ENCODE results near the gene ZRANB1. TPM values are rescaled to one million over a fixed set of nuclear protein-coding genes. Genes with fewer than 3 reads are reported as not detected.
A peak's percentile ranks its signal among the peaks of the same experiment; 100 is the strongest.

ZRANB1 gene
- total and polyA plus RNA-seq, 2 experiments from 2014 or later, result 7.9 to 30.0 TPM

DNA sequence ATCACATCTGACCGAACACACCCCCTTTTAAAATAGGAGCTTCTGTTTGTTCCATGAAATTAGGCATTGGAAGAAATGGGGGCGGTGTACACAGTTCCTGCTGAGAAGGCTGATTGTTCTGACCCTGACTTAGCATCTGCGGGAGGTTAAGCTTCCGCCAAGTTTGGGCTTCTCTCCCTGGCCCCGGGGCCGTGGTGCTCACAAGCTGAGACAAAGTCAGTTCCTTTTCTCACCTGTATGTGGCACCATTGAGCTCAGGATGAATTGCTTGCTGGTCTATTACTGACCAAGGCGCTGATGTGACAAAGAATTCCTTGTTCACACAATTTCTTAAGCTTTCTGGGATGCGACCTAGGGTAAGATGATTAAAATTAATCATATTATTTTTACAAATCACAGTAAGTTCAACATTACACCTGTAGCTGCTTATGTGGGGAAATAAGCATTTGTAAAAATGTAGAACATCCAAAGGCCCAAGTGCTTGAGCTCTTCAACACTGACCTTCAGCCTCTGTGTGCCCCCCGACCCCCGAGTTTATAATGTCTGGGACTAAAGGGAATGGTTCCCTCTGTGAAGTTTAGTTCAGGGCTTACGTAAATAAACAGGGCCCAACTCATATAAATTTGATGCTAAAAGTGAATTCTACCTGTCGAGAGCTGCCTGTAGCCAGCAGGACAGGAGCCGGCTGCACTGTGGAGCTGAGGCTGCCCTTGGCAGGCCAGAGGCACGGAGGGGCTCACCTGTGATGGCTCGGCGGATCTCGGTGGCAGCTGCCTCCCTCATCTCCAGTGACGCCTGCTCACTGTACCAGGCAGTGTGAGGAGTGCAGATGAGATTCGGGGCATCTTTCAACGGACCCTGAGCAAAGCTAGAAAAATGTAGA lies 50.8 kb downstream of the ZRANB1 start:
- Histone ChIP-seq H2AFZ (no peak overlapping the region), H3K4me3 (no peak overlapping the region), H4K20me1 (ENCODE audit: insufficient read depth, poor library complexity, severe bottlenecking) (peaks cover 4% of the 10 kb centered on the region), H3K36me3 (replicated peaks; ENCODE audit: insufficient read depth, low read depth) (no peaks in the 10 kb centered on the region), H3K27ac (no peak overlapping the region), H3K27me3 (no peaks in the 10 kb centered on the region), H3K9me2 (replicated peaks; ENCODE audit: insufficient read depth) (no peaks in the 10 kb centered on the region), H3K4me1 (ENCODE audit: insufficient read depth) (no peaks in the 10 kb centered on the region), H3K9me3 (ENCODE audit: low read depth) (no peaks in the 10 kb centered on the region), H3K4me2 (no peak overlapping the region), H3K79me2 (no peaks in the 10 kb centered on the region)
- 92% methylated on average over 20 of the region's 20 CpGs for WGBS (ENCODE audit: low lambda C conversion rate, missing lambda C conversion rate)
- no peak for TF ChIP-seq EZH2 (IDR thresholded peaks at IDR 0.05; ENCODE audit: borderline replicate concordance)
- TF ChIP-seq, protein P1, sequence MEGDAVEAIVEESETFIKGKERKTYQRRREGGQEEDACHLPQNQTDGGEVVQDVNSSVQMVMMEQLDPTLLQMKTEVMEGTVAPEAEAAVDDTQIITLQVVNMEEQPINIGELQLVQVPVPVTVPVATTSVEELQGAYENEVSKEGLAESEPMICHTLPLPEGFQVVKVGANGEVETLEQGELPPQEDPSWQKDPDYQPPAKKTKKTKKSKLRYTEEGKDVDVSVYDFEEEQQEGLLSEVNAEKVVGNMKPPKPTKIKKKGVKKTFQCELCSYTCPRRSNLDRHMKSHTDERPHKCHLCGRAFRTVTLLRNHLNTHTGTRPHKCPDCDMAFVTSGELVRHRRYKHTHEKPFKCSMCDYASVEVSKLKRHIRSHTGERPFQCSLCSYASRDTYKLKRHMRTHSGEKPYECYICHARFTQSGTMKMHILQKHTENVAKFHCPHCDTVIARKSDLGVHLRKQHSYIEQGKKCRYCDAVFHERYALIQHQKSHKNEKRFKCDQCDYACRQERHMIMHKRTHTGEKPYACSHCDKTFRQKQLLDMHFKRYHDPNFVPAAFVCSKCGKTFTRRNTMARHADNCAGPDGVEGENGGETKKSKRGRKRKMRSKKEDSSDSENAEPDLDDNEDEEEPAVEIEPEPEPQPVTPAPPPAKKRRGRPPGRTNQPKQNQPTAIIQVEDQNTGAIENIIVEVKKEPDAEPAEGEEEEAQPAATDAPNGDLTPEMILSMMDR (IDR thresholded peaks at IDR 0.05; ENCODE audit: poor library complexity), result peak; percentile 54
- DNase-seq (ENCODE audit: low spot score), result peak; percentile 70

DNA sequence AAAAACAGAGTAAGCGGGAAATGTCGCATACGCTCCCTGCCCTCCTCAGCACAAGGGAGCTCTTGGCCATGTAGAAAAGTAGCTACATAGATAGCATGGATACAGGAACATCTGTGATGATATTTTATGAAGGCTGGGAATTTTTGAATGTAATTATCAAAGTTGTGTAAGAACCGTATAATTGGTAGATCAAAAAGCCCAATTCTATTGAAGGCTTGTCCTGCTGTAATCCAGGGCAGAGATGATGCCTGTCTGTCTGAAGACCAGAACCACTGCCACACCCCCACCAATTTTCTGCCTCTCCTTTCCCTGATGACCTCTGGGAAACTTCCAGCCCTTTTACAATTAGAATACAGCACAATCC lies 51.4 kb downstream of the ZRANB1 start:
- H3K4me1 ChIP-seq (ENCODE audit: insufficient read depth), result no peaks in the 10 kb centered on the region
- H3K4me2 ChIP-seq, result no peak overlapping the region
- no peak overlapping the region for H3K4me3 ChIP-seq
- H3K36me3 ChIP-seq (replicated peaks; ENCODE audit: insufficient read depth, low read depth), result no peaks in the 10 kb centered on the region
- no peak overlapping the region for H3K27ac ChIP-seq
- no peaks in the 10 kb centered on the region for H3K9me3 ChIP-seq (ENCODE audit: low read depth)
- no peaks in the 10 kb centered on the region for H3K79me2 ChIP-seq
- TF ChIP-seq, protein P1 (IDR thresholded peaks at IDR 0.05; ENCODE audit: poor library complexity), result no peak
- no peak for TF ChIP-seq EZH2phosphoT487 (IDR thresholded peaks at IDR 0.05; ENCODE audit: low read depth, severe bottlenecking, unreplicated experiment)
- H3K9me2 ChIP-seq (replicated peaks; ENCODE audit: insufficient read depth), result no peaks in the 10 kb centered on the region
- no peaks in the 10 kb centered on the region for H3K27me3 ChIP-seq
- H2AFZ ChIP-seq, result no peak overlapping the region
- H4K20me1 ChIP-seq (ENCODE audit: insufficient read depth, poor library complexity, severe bottlenecking), result peaks cover 8% of the 10 kb centered on the region
- 95% methylated on average over 4 of the region's 4 CpGs for WGBS (ENCODE audit: low lambda C conversion rate, missing lambda C conversion rate)
- DNase-seq (ENCODE audit: low spot score), result no peak

DNA sequence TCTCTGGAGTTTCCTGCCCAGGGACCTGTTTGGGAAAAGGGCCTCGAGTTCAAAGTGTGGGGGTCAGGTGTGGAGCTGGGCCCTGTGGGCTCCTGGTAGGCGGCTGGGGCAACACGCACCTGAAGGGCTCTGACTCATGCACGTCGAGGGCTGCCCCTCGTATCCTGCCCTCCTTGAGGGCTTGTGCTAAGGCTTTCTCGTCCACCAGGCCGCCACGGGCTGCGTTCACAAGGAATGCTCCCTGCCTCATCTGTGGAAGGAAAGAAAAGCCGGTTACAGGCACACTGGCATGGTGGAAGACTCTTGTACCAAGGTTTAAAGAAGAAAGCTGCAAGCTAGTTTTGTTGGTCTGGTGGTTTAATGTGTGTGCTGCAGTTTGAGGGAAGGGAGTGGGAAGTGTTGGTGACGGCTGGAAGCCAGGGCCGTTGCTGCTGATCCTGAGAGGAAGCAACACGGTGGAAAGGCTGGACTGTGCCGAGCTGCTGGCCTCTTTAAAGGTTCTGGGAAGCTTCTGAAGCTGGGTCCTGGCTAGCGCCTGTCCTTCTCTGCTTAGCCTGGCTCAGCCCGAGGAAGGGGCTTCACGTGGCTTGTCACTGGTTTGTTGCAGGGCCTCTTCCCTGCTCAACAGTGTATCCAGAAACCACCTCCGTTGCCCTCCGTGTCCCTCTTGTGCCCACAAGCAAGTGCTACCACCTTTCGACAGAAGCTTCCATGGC lies 52.0 kb downstream of the ZRANB1 start:
- no peak overlapping the region for H2AFZ ChIP-seq
- H3K27me3 ChIP-seq, result no peaks in the 10 kb centered on the region
- H3K79me2 ChIP-seq, result no peaks in the 10 kb centered on the region
- no peaks in the 10 kb centered on the region for H3K9me2 ChIP-seq (replicated peaks; ENCODE audit: insufficient read depth)
- no peak overlapping the region for H3K4me3 ChIP-seq
- H3K27ac ChIP-seq, result no peak overlapping the region
- TF ChIP-seq EZH2phosphoT487 (IDR thresholded peaks at IDR 0.05; ENCODE audit: low read depth, severe bottlenecking, unreplicated experiment) (no peak), EZH2 (IDR thresholded peaks at IDR 0.05; ENCODE audit: borderline replicate concordance) (no peak)
- TF ChIP-seq, protein P1 (IDR thresholded peaks at IDR 0.05; ENCODE audit: poor library complexity), result no peak
- peaks cover 8% of the 10 kb centered on the region for H4K20me1 ChIP-seq (ENCODE audit: insufficient read depth, poor library complexity, severe bottlenecking)
- no peak for DNase-seq (ENCODE audit: low spot score)
- H3K4me2 ChIP-seq, result no peak overlapping the region
- H3K4me1 ChIP-seq (ENCODE audit: insufficient read depth), result no peaks in the 10 kb centered on the region
- H3K36me3 ChIP-seq (replicated peaks; ENCODE audit: insufficient read depth, low read depth), result no peaks in the 10 kb centered on the region
- 91% methylated on average over 21 of the region's 21 CpGs for WGBS (ENCODE audit: low lambda C conversion rate, missing lambda C conversion rate)
- H3K9me3 ChIP-seq (ENCODE audit: low read depth), result no peaks in the 10 kb centered on the region
